GM18526 (cell line): ENCODE measurements around the gene TRIM38.

Experiments used
- POLR2A ChIP-seq: IDR thresholded peaks from 3 replicates; pipeline ENCODE4 v1.6.1; 2011; ENCODE audit not compliant: insufficient read length; ENCODE audit errors: extremely low read depth

Gene TRIM38

DNA sequence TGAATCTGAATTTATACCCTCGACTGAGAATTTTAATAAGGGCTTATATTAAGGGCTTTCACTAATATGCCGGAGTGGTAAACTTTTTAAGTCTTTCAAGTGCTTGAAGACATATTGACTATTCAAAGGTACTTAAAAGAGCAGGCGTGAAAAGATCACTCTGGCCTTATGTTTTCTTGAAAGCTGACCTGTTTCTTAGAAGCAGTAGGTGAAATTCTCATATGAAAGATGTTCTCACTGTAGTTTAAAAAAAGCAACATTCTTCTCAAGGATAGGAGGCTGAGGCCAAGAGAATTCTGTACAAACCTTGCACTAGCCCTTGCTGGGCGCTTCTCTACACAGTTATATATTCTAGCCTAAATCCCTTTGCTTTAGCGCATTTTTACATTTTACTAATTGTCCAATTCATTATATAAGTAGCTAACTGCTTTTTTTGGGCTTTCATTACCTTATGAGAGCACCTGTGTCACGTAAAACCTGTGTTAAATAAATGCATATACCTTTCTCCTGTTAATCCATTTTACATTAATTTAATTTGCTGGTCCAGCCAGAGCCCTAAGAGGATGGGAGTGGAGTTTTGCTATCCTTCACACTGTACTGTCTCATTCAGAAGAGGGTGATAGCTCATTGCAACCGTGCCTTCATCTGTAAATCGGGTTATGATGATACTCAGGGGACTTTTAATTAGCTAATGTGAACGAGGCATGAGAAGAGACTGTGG, 65.0 kb downstream of the TRIM38 start:
- no peak for TF ChIP-seq POLR2A

DNA sequence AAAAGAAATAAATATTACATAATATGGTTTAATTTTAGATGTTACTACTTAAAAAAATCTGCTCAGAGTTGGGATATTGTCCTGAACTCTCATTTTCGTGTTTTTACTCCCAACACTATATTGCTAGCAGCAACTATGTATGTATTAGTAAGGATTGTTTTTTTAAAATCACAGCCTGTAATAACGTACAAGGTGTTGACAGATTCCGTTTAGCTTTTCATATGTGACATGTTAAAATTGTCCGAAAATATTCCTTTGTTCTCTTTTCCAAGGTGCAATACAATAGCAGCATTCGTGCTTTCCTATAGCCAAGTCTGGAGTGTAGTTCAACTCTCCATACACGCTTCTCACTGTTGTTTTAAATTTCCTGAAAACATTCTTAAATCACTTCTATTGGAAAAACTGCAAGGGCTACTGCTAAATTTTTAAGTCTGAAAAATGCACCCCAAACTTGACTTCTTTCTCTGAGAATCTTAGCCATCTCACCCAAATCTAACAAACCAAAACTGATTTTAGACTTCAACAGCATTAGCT, 65.7 kb downstream of the TRIM38 start:
- no peak for TF ChIP-seq POLR2A

DNA sequence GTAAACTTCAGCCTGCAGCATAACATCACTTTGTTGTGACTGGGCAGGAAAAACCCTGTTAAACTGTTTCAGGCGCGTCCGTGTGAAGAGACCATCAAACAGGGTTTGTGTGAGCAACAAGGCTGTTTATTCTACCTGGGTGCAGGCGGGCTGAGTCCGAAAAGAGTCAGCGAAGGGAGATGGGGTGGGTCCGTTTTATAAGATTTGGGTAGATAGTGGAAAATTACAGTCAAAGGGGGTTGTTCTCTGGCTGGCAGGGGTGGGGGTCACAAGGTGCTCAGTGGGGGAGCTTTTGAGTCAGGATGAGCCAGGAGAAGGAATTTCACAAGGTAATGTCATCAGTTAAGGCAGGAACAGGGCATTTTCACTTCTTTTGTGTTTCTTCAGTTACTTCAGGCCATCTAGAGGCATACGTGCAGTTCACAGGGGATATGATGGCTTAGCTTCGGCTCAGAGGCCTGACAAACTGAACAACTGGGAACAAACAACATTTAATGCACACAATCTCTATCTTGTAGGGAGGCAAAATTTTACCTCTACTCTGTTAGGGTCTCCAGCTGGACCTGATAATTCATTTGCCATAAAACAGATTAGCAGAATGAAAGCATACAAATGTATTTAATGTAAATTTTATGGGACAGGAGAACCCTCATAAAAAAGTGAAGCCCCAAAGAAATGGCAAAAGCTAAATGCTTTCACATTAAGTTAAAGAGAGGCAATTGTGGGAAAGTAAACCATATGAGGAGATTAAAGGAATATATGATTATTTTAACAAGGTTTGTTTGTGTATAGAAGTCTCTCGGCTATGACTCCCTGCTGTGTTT, 66.4 kb downstream of the TRIM38 start:
- TF ChIP-seq POLR2A, result no peak

- no peak for TF ChIP-seq POLR2A
These were observed 66.9 kb downstream of the TRIM38 start for GRCh38 chr6:26029570-26029856.

DNA sequence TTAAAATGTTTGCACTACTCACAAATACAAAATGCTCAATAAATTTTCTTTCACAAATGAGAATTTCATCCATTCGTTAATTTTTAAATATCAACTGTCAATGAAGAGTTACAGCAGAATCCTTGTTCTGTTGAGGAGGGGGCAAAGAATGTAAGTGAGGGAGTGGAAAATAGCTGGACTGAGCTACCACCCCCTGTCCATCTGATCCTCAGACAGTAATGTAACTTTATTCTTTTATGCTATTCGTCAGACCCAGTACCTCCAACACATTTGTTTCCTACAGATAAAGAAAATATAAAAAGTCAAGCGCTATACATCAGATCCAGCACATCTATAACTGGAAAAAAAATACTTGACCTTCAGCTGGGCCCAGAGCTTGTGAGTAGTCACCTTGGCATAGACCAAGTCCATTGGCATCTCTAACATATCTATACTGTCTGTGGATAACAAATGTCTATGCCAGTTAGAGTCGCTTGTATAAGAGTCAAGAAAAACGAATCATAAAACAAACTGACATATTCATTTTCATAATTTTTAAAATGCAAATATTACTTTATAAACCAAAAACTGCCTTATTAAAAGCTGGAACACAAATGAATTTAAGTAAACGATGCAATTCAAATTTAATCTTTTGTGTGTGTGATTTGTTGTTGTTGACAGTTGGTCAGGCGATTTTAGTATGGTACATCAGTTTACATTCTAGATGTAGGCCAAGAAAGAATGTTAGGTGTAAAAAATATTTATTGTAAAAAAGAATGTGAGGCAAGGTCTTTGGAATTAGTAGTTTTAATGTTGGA, 67.5 kb downstream of the TRIM38 start:
- TF ChIP-seq POLR2A, result no peak

DNA sequence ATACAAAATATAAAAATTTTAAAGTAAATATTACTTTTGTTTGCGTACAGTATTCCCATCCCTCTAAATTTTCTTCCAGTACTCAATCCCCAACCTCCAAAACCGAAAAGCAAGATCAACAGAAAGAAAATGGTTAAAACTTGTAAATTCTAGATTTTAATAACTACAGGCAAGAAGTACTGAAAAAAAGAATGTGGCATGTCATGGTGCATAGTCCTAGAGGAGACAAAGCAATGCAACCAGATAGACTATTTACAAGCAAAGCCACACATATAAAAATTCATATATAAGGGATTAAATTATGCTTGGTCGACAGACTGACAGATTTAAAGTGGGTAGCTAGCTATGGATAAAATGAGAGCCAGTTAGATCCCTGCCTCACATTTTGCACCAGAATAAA, 68.1 kb downstream of the TRIM38 start:
- TF ChIP-seq POLR2A, result no peak

DNA sequence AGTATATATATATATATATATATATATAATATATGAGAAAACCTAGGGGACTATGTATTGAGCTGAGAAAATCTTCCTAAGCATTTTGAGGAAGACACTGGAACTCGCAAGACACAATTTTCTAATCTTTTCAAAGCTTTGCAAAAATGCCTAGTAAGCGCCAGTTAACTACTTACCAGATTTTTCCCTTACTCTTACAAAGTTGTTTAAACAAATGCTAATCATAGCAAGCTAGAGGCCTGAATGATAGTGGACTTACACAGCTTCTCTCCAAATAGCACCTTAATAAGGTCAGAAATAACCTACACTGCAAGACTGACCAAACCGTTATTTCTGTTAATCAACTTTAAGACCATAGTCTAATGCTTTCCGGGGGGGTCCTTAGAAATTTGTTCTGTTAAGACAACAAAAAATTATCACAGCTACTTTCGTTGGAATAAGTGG, 68.6 kb downstream of the TRIM38 start:
- no peak for TF ChIP-seq POLR2A

- TF ChIP-seq POLR2A, result peak; percentile 100
These were observed 69.2 kb downstream of the TRIM38 start for GRCh38 chr6:26031595-26032339.

- peak; percentile 40 for TF ChIP-seq POLR2A
These were observed 69.9 kb downstream of the TRIM38 start for GRCh38 chr6:26032340-26033084.

DNA sequence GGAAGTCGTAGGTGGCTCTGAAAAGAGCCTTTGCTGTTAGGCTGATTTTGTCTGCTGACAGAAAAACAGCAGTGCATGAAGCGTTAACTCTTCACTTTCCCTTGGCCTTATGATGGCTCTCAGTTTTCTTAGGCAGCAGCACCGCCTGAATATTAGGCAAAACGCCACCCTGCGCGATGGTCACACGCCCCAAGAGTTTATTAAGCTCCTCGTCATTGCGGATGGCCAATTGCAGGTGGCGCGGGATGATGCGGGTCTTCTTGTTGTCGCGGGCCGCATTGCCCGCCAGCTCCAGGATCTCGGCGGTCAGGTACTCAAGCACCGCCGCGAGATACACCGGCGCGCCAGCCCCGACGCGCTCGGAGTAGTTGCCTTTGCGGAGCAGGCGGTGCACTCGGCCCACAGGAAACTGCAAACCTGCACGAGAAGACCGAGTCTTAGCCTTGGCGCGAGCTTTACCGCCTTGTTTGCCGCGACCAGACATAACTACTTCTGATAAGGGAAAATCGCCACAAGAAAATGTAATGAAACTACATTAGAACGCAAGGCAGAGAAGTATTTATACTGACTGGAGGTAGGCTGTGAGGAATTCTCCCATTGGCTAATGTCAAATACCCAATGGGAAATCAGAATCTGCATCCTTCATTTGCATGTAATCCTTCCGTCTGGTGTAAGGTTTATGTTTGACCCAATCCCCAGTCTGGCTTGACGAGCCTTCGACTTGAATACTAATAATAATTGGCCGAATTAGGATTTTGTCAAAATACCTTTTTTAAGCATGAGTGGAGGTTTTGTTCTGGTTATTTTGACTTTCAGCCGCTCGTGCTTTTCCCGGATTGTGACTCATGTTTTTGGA, 70.7 kb downstream of the TRIM38 start:
- TF ChIP-seq POLR2A, result peak; percentile 96

DNA sequence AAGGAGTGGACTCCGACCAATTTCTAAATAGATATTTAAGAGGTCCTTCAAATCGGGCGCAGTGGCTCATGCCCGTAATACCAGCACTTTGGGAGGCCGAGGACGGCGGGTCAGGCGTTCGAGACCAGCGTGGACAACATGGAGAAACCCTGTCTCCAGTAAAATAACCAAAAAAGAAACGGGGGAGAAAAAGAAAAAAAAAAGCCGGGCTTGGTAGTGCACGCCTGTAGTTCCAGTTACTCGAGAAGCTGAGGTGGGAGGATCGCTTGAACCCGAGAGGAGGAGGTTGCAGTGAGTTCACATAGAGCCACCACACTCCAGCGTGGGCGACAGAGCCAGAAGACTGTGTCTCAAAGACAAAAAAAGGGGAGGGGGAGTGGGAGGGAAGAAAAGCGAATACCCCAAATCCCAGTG, 71.3 kb downstream of the TRIM38 start:
- no peak for TF ChIP-seq POLR2A

DNA sequence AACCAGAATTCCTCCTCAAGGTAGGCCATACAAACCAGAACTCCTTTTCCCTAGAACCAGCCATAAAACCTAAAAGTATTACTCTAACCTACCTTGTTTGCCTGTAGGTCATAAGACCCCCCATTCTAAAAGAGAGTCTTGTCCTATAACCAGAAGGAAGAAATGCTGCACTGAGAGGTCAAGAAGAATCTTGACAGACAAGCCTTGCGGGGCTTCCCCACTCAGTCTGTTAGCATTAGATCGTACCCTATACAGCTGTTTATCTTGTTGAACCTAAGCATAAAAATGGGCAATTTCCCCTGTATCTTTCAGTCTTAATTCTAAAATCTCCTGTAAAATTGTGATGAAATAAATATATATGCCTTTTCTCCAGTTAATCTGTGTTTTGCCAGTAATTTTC, 72.3 kb downstream of the TRIM38 start:
- no peak for TF ChIP-seq POLR2A
